ENCODE results near the gene ZNF823.
A peak's percentile ranks its signal among the peaks of the same experiment; 100 is the strongest.

The ZNF823 gene

DNA sequence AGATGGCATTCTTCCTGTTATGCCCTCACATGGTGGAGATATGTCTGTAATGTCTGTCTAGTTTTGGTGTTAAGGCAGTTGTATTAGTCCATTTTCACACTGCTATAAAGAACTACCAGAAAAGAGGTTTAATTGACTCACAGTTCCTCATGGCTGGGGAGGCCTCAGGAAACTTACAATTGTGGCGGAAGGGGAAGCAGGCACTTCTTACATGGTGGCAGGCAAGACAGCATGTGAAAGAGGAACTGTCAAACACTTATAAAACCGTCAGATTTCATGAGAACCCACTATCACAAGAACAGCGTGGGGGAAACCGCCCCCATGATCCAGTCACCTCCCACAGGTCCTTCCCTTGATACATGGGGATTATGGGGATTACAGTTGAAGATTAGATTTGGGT, 31.2 kb upstream of the ZNF823 start:
- Histone ChIP-seq H3K4me2 (no peak overlapping the region), H3K9me3 (replicated peaks in 1 of 11) (peaks cover 44 to 67% (median 53%) of the 10 kb centered on the region in 11 experiments), H3K27me3 (no peaks in the 10 kb centered on the region), H3K9ac (no peak overlapping the region), H3K27ac (no peak overlapping the region), H3K36me3 (peaks cover 7 to 29% (median 20%) of the 10 kb centered on the region in 11 experiments; a peak in 18 of 22 replicates), H3K4me3 (peak overlapping the region in 2 of 10 experiments; percentile 5 to 35; a peak in 3 of 20 replicates), H3K4me1 (peaks cover 16 to 22% (median 20%) of the 10 kb centered on the region in 10 experiments), H4K20me1 (no peaks in the 10 kb centered on the region)
- TF ChIP-seq Cebpa-rat (IDR thresholded peaks at IDR 0.05), result no peak

DNA sequence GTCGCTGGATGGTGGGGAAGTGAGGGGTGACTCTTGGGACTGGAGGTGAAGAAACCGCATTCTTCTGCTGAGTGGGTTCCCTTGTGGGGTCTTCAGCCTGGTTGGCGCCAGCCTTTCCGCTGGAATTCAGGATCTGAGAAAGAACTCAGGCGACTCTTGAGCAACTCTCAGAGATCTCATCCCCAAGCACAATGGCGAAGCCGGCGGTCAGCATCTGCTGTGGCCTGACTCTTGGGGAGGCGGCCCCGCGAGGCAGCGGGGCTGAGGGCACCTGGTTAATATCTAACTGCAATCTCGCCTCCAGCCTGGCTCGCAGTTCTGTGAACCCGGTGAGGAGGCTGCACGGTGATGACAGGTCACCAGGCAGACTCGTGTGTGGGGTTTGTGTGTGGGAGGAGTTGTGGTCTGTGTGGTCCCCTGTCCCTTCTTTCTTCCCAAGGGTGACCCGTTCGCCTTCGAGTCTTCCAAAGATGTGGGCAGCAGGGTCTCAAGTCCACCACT, 28.9 kb upstream of the ZNF823 start:
- TF ChIP-seq Cebpa-rat (IDR thresholded peaks at IDR 0.05), result peak in 1 of 11 experiments; percentile 8; a peak in 2 of 22 replicates
- Histone ChIP-seq H3K36me3 (peaks cover 7 to 28% (median 20%) of the 10 kb centered on the region in 11 experiments; a peak in 18 of 22 replicates), H3K4me2 (peak overlapping the region; percentile 84 to 98 (median 93)), H3K4me1 (peaks cover 16 to 22% (median 20%) of the 10 kb centered on the region in 10 experiments), H4K20me1 (no peaks in the 10 kb centered on the region), H3K4me3 (peak overlapping the region; percentile 79 to 95 (median 83)), H3K9me3 (replicated peaks in 1 of 11) (peaks cover 41 to 61% (median 52%) of the 10 kb centered on the region in 11 experiments), H3K9ac (peak overlapping the region; percentile 85 to 97 (median 91)), H3K27me3 (no peaks in the 10 kb centered on the region), H3K27ac (peak overlapping the region; percentile 77 to 97 (median 88))

DNA sequence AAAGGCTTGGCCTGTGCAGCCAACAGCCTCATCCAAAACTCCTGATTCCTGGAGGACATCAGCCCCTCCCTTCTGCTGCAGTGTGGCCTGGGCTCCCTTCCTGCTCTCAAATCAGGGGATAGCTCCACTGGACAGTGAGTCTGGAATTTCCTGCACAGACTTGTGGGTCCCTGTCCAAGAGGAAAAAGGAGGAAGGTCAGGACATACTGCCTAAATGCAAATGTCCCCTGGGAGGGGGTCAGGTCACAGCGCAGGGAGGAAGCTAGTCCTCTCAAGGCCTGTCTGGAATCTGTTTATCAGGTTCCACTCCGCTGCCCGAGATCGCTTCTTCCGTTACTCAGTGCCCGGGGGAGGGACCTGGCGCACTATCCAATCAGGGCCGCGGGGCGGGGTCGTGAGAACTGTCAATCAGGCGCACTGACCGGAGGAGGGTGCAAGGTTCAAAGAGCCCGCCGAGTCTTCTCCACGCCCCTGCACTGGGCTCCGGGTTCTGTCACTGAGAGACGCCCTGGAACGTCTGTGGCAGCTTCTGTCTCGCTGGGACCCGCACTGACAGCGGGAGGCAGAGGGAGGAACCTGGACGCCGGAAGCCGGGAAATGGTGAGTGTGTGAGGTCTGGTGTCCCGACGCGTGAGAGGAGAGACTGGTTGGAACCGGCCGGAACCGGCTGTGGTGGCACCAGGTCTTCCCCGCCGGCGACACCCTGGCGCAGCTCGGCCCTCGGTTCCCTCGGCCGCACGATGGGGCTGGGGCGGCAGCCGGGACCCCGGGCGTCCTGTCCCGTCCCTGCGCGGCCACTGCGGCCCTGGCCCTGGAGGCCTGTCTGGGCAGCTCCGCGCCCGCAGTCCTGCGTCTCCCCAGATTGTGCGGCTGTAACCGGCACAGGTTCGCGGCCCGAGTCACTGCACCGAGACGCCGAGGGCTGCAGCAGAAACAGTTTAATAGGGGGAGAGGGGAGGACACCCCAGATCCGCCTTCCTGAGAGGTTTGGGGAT, 28.1 kb upstream of the ZNF823 start, which contains the start of gene ZNF441:
ZNF441 (plus strand) TSS at position 404 of the 995 bp plus-strand sequence; CDS start at position 598, 194 bp downstream.
- peak within 1 kb of the TSS; percentile 77 to 97 (median 88) for H3K27ac ChIP-seq
- peak within 1 kb of the TSS; percentile 79 to 95 (median 83) for H3K4me3 ChIP-seq
- no peaks in the 10 kb centered on the region for H4K20me1 ChIP-seq
- no peaks in the 10 kb centered on the region for H3K27me3 ChIP-seq
- H3K9ac ChIP-seq, result peak within 1 kb of the TSS; percentile 85 to 97 (median 91)
- peak within 1 kb of the TSS; percentile 84 to 98 (median 93) for H3K4me2 ChIP-seq
- peaks cover 16 to 22% (median 20%) of the 10 kb centered on the region in 10 experiments for H3K4me1 ChIP-seq
- H3K9me3 ChIP-seq (replicated peaks in 1 of 11), result peaks cover 33 to 58% (median 45%) of the 10 kb centered on the region in 11 experiments
- no peak for TF ChIP-seq Cebpa-rat (IDR thresholded peaks at IDR 0.05)
- peaks cover 7 to 23% (median 20%) of the 10 kb centered on the region in 11 experiments; a peak in 17 of 22 replicates for H3K36me3 ChIP-seq

DNA sequence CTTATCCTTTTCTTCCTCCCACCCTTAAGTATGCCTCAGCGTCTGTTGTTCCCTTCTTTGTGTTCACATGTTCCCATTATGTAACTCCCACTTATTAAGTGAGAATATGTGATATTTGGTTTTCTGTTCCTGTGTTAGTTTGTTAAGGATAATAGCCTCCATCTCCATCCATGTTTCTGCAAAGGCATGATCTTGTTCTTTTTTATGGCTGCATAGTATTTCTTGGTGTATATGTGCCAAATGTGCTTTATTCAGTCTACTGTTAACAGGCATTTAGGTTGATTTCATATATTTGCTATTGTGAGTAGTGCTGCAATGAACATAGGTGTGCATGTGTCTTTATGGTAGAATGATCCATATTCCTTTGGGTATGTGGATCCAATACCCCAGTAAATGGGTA, 24.9 kb upstream of the ZNF823 start:
- no peak overlapping the region for H3K4me2 ChIP-seq
- peaks cover 8 to 41% (median 22%) of the 10 kb centered on the region in 11 experiments; a peak in 21 of 22 replicates for H3K9me3 ChIP-seq (replicated peaks in 1 of 11)
- no peak overlapping the region for H3K27ac ChIP-seq
- no peak overlapping the region for H3K4me3 ChIP-seq
- H3K4me1 ChIP-seq, result peaks cover 13 to 19% (median 16%) of the 10 kb centered on the region in 10 experiments
- no peaks in the 10 kb centered on the region; a peak in 1 of 22 replicates for H3K36me3 ChIP-seq
- H4K20me1 ChIP-seq, result no peaks in the 10 kb centered on the region
- H3K27me3 ChIP-seq, result no peaks in the 10 kb centered on the region
- TF ChIP-seq Cebpa-rat (IDR thresholded peaks at IDR 0.05), result no peak
- no peak overlapping the region for H3K9ac ChIP-seq

DNA sequence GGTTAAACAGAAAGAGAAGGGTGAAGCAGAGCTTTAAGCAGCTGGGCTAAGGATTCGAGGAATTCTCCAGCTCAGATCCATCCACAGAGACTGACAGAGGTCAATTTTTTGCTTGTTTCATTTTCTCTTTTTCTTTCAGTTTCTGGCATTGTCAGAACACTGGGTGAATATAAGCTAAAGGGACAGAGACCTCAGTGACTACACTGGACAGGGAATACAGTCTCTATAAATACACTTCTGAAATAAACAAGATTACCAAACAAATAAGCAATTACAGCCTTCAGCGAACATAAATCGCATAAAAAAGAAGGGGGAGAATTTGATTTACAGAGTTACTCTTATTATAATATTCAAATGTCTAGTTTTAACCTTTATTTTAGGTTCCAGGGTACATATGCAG, 24.4 kb upstream of the ZNF823 start:
- Histone ChIP-seq H3K4me3 (no peak overlapping the region), H4K20me1 (no peaks in the 10 kb centered on the region), H3K9me3 (replicated peaks in 1 of 11) (peaks cover 10 to 41% (median 23%) of the 10 kb centered on the region in 11 experiments), H3K4me2 (no peak overlapping the region), H3K27me3 (no peaks in the 10 kb centered on the region), H3K27ac (no peak overlapping the region), H3K4me1 (peaks cover 8 to 14% (median 12%) of the 10 kb centered on the region in 10 experiments), H3K36me3 (no peaks in the 10 kb centered on the region; a peak in 1 of 22 replicates), H3K9ac (no peak overlapping the region)
- no peak for TF ChIP-seq Cebpa-rat (IDR thresholded peaks at IDR 0.05)

DNA sequence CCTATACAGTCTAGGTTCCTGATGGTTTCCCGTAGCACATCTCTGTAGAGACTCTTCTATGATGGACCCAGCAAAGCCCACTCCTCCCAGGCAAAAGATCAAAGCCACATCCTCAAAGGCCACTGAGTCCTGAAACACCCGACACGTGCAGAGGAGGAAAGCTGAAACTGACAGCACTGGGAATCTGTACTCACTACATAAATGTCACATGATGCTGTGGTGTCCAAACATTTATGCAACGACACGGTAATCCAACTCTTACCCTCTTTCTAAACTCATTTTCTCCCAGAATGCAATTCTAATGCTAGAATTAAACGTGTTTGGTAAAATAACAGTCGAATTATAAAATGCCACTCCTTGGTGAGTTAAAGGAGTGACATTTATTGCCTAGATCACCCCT, 21.1 kb upstream of the ZNF823 start:
- Histone ChIP-seq H3K36me3 (peaks cover 0 to 6% (median 0%) of the 10 kb centered on the region in 11 experiments; a peak in 1 of 22 replicates), H3K4me2 (no peak overlapping the region)

DNA sequence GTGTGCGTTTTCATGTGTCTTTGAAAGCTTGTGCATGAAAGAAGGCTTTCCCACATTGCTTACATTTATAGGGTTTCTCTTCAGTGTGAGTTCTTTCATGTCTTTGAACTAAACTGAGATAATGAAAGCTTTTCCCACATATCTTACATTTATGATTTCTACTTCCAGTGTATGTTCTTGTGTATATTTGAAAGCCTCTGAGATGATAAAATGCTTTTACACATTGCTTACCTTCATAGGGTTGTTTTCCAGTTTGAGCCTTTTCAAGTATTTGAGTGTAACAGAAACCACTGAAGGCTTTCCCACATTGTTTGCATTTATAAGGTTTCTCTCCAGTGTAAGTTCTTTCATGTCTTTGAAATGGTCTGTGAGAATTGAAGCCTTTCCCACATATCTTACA, 18.2 kb upstream of the ZNF823 start:
- no peaks in the 10 kb centered on the region for H4K20me1 ChIP-seq
- H3K36me3 ChIP-seq, result peaks cover 0 to 6% (median 0%) of the 10 kb centered on the region in 11 experiments; a peak in 1 of 22 replicates
- no peaks in the 10 kb centered on the region for H3K4me1 ChIP-seq
- H3K4me2 ChIP-seq, result no peak overlapping the region
- H3K27ac ChIP-seq, result no peak overlapping the region
- no peak for TF ChIP-seq Cebpa-rat (IDR thresholded peaks at IDR 0.05)
- H3K9me3 ChIP-seq (replicated peaks in 1 of 11), result peaks cover 57 to 82% (median 70%) of the 10 kb centered on the region in 11 experiments
- H3K27me3 ChIP-seq, result no peaks in the 10 kb centered on the region
- H3K4me3 ChIP-seq, result no peak overlapping the region; a peak in 1 of 20 replicates
- no peak overlapping the region for H3K9ac ChIP-seq

More for the DNA sequence above, 21.1 kb upstream of the ZNF823 start:
- Histone ChIP-seq H3K4me3 (no peak overlapping the region), H4K20me1 (no peaks in the 10 kb centered on the region), H3K27me3 (no peaks in the 10 kb centered on the region), H3K27ac (no peak overlapping the region), H3K9ac (no peak overlapping the region), H3K9me3 (replicated peaks in 1 of 11) (peaks cover 43 to 74% (median 55%) of the 10 kb centered on the region in 11 experiments), H3K4me1 (no peaks in the 10 kb centered on the region)
- TF ChIP-seq Cebpa-rat (IDR thresholded peaks at IDR 0.05), result no peak

DNA sequence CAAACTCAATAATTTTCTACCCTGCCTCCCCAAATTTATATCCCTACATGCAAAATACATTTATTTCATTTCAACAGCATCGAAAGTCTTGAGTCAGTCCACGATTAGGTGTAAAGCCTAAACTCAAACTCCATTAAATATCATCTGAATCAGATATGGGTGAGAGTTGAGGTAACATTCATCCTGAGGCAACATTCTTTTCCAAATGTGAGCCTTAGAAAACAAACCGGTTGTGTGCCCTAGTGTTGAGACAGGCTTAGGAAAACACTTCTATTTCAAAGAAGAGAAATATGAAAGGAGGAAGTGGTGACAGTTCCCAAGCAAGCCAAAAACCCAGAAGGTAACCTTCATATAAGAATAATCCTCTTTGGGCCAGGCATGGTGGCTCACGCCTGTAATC, 15.9 kb upstream of the ZNF823 start:
- Histone ChIP-seq H3K36me3 (peaks cover 0 to 6% (median 0%) of the 10 kb centered on the region in 11 experiments; a peak in 1 of 22 replicates), H3K4me2 (no peak overlapping the region), H3K9me3 (replicated peaks in 1 of 11) (peaks cover 73 to 95% (median 86%) of the 10 kb centered on the region in 11 experiments), H3K9ac (no peak overlapping the region), H3K27ac (no peak overlapping the region), H3K4me1 (no peaks in the 10 kb centered on the region), H4K20me1 (no peaks in the 10 kb centered on the region), H3K4me3 (no peak overlapping the region), H3K27me3 (no peaks in the 10 kb centered on the region)
- TF ChIP-seq Cebpa-rat (IDR thresholded peaks at IDR 0.05), result no peak

All from BLaER1 treated with 17β-estradiol and CSF1 and Interleukin-3, amounts not matched to agents 10 nM and 100 nM (cell line).